ENCODE data around the gene SSTR3.

The SSTR3 gene

GRCh38 chr22:37163575-37164504, 48.4 kb downstream of the SSTR3 start:
- DNase-seq, result peak; percentile 74

DNA sequence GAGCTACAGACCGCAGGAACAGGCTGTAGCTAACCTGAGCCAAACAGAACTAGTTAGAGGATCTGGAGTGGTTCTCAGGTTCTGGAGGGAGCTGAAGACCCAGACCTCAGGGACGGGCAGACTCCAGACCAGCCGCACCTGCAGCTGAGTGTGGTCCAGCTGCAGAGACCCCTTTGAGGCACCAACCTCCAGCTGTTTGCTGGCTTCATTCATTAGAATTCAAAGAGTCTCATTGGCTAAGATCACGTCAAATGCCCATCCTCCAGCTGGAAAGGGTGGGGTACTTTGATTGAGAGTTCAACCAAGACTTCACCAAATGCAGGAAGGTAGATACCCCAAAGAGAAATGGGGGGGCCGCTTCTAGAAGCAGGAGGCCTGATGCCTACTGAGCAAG, 49.2 kb downstream of the SSTR3 start:
- no peak for DNase-seq

- DNase-seq, result peak; percentile 73
These were observed 49.8 kb downstream of the SSTR3 start for GRCh38 chr22:37162221-37163095.

DNA sequence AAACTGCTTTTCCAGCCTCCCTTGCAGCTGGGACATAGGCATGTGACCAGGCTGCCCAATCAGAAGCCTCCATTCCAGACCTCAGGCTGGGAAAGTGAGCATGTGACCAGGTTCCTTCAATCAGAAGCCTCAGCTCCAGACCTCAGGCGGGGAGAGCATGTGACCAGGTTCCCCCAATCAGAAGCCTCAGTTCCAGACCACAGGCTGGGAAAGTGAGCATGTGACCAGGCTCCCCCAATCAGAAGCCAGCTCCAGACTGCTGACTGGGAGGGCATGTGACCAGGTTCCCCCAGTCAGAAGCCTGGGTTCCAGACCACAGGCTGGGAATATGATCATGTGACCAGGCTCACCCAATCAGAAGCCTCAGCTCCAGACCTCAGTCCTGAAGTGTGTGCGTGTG, 50.8 kb downstream of the SSTR3 start:
- peak; percentile 73 for DNase-seq

- no peak for DNase-seq
These were observed 52.2 kb downstream of the SSTR3 start for GRCh38 chr22:37160027-37160426.

DNA sequence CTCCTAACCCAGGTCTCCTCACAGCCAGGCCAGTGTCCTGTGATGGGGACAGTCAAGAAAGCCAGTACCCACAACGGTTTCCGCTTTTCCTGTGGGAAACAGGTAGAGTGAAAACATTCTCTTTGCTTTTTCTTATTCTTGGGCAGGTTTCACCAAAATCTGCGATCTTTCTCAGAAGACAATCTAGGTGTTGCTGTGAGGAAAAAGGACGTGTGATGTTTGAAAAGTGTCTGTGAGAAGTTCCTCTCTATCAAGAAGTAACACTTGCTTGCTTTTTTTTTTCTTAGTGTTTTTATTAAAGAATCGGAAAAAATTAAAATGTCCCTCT, 53.4 kb downstream of the SSTR3 start:
- no peak for DNase-seq

DNA sequence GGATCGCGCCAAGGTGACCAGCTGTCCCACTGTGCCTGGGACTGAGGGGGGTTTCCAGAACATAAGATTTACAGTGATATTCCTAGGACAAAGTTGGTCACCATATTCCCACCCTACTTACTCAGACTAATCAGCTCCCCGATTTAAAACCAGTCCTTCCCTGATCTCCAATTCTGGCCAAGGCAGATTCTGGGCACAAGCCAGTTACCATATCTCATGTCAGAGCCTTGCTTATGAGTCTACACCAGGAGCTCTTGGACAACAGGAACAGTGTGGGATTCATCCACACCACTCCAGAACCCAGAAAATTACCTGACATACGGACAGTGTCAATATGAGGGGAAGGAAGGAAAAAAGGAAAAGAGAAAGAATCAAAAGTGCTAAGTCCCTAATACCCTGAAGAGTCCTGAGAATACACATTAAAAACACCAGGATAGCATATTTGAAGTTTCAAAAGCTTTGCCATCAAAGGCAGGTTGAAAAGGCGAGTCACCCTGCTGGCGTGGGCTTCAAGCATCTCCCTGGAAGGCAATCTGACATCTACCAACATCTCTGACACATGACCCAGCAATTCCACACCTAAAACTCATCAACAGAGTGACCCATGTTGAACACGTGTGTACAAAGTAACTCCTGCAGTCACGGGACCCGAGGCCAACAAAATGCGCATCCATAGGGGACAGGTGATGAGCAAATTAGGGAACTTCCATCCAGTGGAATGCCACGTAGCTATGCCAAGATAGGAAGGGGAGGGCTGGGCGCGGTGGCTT, 54.6 kb downstream of the SSTR3 start:
- no peak for DNase-seq

- DNase-seq, result no peak
These were observed 55.4 kb downstream of the SSTR3 start for GRCh38 chr22:37156686-37157435.

DNA sequence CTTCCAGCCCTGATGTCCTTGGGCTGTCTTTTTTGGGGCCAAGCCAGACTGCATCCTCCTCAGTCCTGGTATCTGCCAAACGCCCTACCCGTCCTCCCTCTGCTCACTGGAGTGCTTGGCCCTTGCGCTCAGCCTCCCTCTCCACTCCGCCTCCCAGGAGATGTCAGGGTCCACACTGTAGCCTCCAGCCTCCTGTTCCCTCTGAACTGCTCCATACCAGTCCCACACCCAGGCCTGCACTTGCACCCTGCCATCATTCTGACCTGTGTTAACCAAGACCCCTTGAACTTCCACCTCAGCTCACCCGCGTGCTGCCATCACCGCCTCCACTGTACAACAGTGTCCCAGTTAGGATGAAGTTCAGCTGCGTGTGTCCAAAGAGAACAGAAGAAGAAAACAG, 56.3 kb downstream of the SSTR3 start:
- no peak for DNase-seq

- DNase-seq, result no peak
These were observed 57.2 kb downstream of the SSTR3 start for GRCh38 chr22:37154925-37155712.
